ENCODE measurements around the gene PTPRM.

PTPRM gene

DNA sequence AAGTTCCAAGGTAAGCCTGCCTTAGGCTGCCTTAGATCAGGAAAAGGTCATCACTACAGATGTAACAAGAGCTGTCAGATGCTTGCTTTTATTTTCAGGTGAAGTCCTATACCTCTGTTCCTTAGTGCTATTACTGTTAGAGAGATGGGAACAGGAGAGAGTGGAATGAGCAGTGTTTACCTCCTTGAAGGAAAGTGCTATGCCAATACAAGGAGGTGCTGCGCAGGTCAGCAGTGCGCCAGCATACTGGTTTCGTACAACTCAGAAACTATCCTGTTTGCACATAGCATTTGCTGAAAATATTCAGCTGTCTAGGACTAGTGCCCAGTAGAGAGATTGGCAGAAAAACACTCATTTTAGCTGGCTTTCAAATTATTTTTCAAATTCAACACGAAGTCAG lies 629.1 kb downstream of the PTPRM start:
- no peak for DNase-seq

- no peak for DNase-seq
Measured at GRCh38 chr18:8197499-8197898, 630.4 kb downstream of the PTPRM start.

DNA sequence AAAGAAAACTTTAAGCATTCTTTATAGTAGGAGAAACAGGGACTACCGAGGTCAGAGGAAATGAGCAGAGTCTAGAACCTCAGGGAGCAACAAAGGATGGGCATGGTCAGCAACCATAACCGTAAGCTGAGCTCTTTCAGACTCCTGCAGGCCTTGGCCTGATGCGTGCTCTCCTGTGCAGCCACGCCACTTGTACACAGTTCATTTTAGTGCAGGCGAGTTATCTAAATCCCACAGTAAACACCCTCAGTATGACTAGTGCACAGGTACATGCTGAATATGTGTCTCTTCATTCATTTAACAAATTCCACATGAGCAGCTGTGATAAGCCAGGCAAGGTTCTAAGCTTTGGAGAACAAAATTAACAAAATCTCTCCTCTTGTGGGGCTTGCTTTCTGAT lies 640.9 kb downstream of the PTPRM start:
- no peak for DNase-seq

DNA sequence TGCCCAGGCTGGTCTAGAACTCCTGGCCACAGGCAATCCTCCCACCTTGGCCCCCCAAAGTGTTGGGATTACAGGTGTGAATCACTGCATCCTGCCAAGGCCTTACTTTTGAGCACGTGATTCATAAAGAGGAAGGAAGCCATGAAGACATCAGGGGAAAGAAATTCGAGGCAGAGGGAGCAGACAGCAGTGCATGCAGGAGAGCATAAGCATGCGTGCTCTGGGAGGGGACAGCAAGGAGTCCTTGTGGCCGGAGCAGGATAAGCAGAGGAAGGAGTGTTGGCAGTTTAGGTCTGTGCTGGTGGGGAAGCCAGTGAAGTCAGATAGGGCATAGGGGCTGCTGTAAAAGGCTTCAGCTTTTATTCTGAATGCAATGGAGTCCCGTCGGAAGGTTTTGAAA lies 641.6 kb downstream of the PTPRM start:
- DNase-seq, result no peak

GRCh38 chr18:8212896-8213780 lies 646.0 kb downstream of the PTPRM start:
- no peak for DNase-seq

DNA sequence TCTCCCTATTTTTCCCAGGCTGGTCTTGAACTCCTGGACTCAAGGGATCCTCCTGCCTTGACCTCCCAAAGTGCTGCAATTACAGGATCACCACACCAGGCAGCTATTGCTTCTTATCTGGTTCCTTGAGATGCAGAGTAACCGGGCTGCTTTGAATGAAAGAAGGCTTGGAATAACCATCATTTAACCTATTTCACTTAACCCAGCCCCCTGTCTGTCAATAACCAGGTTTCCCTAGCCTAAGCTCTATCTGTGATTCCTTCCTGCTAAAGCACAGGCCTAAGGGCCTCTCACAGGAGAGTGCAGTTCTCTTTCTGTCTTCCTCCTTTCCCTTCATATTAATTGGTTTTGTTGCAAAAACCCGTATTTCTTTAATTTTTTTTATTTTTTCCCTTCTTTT lies 648.6 kb downstream of the PTPRM start:
- DNase-seq, result no peak

- DNase-seq, result no peak
Measured at GRCh38 chr18:8217051-8217564, 650.0 kb downstream of the PTPRM start.

DNA sequence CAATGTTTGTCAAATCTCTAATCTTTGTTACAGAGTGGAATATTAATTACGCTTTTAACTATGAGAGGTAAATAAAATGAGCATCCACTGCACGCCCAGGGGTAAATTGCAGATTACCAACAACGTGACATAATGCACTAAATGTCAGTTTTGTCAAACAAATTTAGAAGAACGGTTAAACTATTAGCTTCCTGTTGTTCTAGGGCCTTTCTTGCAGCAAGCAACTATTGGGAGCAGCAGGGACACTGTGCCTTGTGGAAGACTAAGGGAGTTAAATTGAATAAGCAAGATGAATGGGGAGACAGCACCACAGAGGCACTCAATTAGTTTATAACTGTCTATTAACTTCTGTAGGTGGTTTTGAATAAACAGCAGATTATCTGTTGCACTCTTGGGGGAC lies 651.1 kb downstream of the PTPRM start:
- DNase-seq, result no peak

DNA sequence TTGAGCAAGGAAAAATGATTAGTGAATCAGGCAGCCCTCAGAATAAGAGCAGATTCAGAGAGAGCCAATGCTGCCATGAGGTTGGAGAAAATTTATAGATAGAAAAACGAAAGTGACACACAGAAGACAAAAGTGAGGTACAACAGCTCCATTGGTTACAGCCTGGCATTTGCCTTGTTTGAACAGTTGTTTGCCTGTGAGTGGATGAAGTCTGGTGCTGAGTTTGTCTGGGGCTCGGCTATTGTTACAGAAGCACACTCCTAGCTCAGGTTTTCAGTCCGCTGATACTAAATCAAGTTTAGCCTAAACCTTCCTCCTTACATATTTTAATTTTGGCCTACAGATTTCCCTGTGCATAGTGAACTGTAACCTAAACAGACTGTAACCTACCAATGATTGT lies 654.3 kb downstream of the PTPRM start:
- DNase-seq, result no peak

DNA sequence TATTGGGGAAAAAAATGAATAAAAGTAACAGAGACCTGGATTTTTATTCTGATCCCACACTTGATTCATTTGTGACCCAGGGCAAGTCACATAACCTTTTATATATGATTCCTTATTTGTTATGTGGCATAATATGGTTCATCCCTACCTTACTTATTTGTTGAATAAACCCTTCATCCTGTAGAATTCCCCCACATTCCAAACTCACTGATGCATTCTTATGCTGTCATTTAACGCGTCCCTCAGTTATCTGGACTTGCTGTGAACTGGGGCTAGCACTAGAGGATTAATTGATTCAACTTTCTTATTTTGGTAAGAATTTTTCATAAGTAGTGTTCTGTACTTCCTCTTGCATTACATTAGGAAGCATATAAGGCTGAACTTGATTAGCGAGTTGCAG lies 657.5 kb downstream of the PTPRM start:
- DNase-seq, result no peak

DNA sequence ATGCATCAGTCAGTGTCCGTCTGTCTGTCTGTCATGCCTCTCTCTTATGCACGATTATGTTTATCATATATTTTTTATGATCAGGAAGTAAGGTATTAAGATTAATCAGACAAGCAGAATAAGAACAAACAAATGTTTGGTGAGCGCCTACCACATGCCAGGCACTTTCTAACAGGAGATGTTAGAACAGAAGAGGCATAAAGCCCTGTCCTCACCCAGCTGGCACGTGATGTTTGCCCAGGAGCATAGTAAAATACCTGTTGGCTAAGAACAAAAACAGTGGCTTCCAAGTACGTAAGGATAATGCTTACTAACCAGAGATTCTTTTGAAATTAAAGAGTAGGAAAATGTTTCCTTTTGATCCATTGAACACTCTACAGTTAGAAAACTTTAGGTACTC lies 661.9 kb downstream of the PTPRM start:
- DNase-seq, result no peak

DNA sequence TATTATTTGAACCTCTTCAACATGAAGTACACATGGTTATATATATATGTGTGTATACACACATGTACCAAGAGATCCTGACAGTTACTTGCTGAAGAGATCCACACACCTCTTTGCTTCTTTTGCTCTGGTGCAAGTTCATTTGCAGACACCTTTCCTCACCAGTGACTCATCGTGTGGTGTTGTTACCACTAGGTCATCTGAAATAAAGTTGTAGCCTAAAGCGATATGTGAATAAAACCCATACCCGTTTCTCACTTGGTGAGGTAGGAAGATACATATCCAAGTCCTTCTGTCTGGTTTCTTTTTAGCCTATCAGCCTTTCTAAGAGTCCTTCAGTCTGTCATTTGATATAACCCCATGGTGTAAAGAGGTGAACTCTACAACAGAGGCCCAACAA lies 662.7 kb downstream of the PTPRM start:
- DNase-seq, result peak; percentile 1

DNA sequence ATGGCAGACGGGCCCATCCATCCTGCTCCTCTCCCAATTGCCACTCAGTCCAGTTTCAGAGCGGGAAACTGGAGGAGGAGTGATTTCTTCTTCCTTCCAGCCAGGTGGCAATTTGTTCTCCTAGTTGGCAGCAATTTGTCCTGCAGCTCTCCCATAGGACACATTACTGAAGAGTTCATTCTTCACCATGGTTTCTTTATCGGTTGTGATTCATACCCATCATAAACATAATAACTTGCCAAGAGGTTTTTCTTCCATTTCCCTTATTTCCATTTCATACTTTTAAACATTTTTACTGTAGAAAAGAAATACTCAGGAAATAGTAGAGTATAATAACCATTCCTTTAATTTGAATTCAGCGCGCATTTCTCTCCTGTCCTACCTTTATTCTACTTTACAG lies 664.2 kb downstream of the PTPRM start:
- DNase-seq, result no peak

GRCh38 chr18:8232791-8233190 lies 665.7 kb downstream of the PTPRM start:
- DNase-seq, result no peak

DNA sequence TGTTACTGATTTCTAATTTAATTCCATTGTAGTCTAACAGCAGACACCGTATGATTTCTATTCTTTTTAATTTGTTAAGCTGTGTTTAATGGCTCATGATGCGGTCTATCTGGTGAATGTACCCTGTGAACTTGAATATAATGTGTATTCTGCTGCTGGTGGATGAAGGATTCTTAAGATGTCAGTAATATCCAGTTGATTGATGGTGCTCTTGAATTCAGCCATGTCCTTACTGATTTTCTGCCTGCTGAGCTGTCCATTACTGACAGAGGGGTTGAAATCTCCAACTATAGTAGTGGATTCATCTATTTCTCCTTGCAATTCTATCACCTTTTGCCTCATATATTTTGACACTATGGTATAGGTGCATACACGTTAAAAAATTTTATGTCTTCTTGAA lies 668.8 kb downstream of the PTPRM start:
- DNase-seq, result no peak

DNA sequence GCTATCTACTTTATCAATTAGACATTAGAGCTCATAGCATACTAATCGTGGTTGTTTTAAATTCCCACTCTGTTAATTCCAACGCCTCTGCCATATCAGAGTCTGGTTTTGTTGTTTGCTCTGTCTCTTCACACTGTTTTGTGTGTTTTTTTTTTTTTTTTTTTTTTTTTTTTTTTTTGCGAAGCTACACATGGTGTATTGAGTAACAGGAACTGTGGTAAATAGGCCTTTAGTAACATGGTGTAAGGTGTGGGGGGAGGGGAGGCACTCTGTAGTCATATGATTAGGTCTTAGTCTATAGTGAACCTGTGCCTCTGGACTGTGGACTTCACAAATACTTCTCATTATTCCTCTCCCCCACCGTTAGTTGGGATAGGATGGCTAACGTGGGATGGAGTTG lies 671.4 kb downstream of the PTPRM start:
- no peak for DNase-seq

- no peak for DNase-seq
Measured at GRCh38 chr18:8241731-8242130, 674.6 kb downstream of the PTPRM start.

- no peak for DNase-seq
Measured at GRCh38 chr18:8242151-8242696, 675.1 kb downstream of the PTPRM start.

DNA sequence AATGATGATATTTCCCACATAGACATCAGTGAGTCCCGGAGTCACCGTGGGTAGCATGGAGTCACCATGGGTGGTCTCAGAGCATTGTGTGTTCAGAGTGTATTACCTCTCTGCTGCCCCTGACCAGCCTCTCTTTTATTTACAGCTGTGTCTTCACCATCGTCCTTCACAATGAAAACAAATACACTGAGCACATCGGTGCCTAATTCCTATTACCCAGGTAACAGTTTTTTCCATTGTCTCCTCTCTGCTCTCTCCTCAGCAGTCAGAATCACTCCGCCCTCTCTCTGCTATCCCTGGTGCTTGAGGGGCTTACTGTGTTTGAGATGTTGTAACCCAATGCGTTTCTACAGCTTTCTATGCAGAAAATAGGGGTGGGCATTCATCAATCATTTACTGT lies 680.6 kb downstream of the PTPRM start:
- DNase-seq, result no peak

GRCh38 chr18:8248576-8248975 lies 681.5 kb downstream of the PTPRM start:
- no peak for DNase-seq

GRCh38 chr18:8249811-8250210 lies 682.7 kb downstream of the PTPRM start:
- DNase-seq, result no peak

DNA sequence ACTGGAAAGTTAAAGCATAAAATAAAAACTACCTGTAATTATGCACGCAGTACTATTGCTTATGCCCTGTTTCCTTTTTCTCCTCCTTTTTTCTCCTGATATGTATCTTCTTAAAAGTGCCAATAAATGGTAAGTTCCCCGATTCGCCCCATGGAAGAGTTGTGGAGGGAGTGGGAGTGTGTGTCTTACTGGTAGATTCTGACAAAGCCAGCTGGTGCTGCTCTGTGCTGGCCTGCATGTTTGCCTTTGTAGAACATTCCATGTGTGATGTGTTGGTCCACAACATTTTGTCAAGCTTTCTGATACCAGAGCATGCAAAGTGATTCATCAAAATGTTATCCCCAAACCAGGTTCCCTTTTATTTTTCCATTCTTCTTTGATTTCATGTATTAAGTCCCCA lies 685.3 kb downstream of the PTPRM start:
- no peak for DNase-seq

- DNase-seq, result no peak
Measured at GRCh38 chr18:8253944-8254343, 686.8 kb downstream of the PTPRM start.

DNA sequence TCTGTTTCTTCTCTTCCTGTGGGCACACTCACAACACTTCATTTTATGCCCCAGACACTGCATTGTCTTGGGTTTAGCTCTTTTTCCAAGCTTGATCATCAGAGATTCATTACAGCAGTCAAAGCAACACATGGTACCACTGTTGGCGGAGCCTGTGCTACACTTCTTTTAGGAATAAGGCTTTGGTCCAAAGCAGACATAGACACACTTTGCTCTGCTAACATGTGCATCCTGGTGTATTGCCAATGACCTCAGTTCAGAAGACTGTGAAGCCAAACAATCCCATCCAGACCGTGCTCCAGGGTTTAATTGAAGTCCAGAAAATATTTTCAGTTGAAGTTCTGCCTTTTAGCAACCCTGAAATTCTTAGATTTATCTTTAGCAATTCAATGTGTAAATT lies 687.5 kb downstream of the PTPRM start:
- DNase-seq, result no peak

Data from activated CD4-positive, alpha-beta T cell treated with anti-CD3 and anti-CD28 coated beads, Interleukin-2, Interleukin-6, amounts not matched to agents 100 ng/mL and 50 ng/mL, durations not matched to agents 16 hours and 8 hours (primary cell).